Prostate gland (tissue), 2 donors: ENCODE measurements around the gene CETP. TPM values are rescaled to one million over a fixed set of nuclear protein-coding genes. Genes with fewer than 3 reads are reported as not detected.

Experiments used
- DNase-seq: peaks from one replicate; pipeline ENCODE4 v3.0.0-alpha.2; 2019; ENCODE audit warnings: low spot score
- H3K27ac ChIP-seq, 2 donors: fragments of 200-600 bp; sonication (generic); 2 replicates each; pipeline ENCODE4 v1.5.1; 2017 to 2019
- H3K27me3 ChIP-seq: fragments of 200-600 bp; sonication (generic); replicated peaks from 2 replicates; pipeline ENCODE4 v1.5.1; 2019; ENCODE audit not compliant: insufficient read depth
- H3K36me3 ChIP-seq, 2 donors: fragments of 200-600 bp; sonication (generic); 1 replicate in 1 of 2; 2 replicates in 1 of 2; pipeline versions ENCODE4 v1.5.1 to v1.8.1; 2017 to 2019
- H3K4me1 ChIP-seq: fragments of 200-600 bp; sonication (generic); replicated peaks from 2 replicates; pipeline ENCODE4 v1.5.1; 2019
- H3K4me3 ChIP-seq, 2 donors: fragments of 200-600 bp; sonication (generic); 2 replicates each; pipeline ENCODE4 v1.5.1; 2017 to 2019
- H3K9me3 ChIP-seq: fragments of 200-600 bp; sonication (generic); 2 replicates; pipeline ENCODE4 v1.5.1; 2017
- CTCF ChIP-seq, 4 experiments: fragments of 200-600 bp in 2 of 4; fragments of 450-650 bp in 2 of 4; sonication (generic) in 2 of 4; IDR thresholded peaks; 1 replicate in 3 of 4; 2 replicates in 1 of 4; pipeline ENCODE4 v1.5.1; 2016 to 2019; ENCODE audit warnings: antibody characterized with exemption in 4 of 4, mild to moderate bottlenecking in 2 of 4, moderate library complexity in 2 of 4
- POLR2A ChIP-seq: fragments of 450-650 bp; IDR thresholded peaks from one replicate; pipeline ENCODE4 v1.6.1; 2016; ENCODE audit warnings: antibody characterized with exemption, mild to moderate bottlenecking
- POLR2AphosphoS5 ChIP-seq: sonication (generic); formaldehyde crosslinking; IDR thresholded peaks from one replicate; pipeline ENCODE4 v1.6.1; 2017; ENCODE audit warnings: antibody characterized with exemption
- WGBS: methylation state at CpG from one replicate; pipeline ENCODE4 v1.1.5; 2018; 5-methylcytosine and 5-hydroxymethylcytosine counted together
- intact Hi-C: fragments of 100-400 bp; cut with DNase I; formaldehyde crosslinking; loops from one replicate; pipeline ENCODE4 v1.14.2; 2022
- total RNA-seq, 2 donors: library from RNA; depleted of rRNA; stranded (reverse); fragments of >200 nt; gene quantifications; one replicate each; pipeline ENCODE4 v1.1.0, GENCODE V29; 2016

CETP gene
- total RNA-seq, 2 donors from 2014 or later: 0.40 TPM; not detected in 1

GRCh38 chr16:56916571-56917403 lies 45.0 kb upstream of the CETP start:
- Histone ChIP-seq H3K4me1 (peaks cover 59% of the 10 kb centered on the region), H3K27ac (peak overlapping the region; percentile 94 to 95), H3K36me3 (no peaks in the 10 kb centered on the region), H3K27me3 (no peaks in the 10 kb centered on the region), H3K4me3 (no peak overlapping the region), H3K9me3 (no peaks in the 10 kb centered on the region)
- TF ChIP-seq POLR2A (no peak), CTCF (IDR thresholded peaks at IDR 0.05) (peak in 1 of 4 experiments; percentile 2), POLR2AphosphoS5 (peak; percentile 84)
- 17% methylated on average over 5 of the region's 5 CpGs for WGBS
- intact Hi-C loops: loop anchor here (10.0 kb wide), 1 partner anchor 58 kb away; no protein-coding TSS in a partner anchor
- DNase-seq: peak; percentile 63

- intact Hi-C loops: loop anchor here (10.0 kb wide), 1 partner anchor 56 kb away; no protein-coding TSS in a partner anchor
- no peak for DNase-seq
- no peak overlapping the region for H3K4me3 ChIP-seq
- H3K27ac ChIP-seq: peak overlapping the region; percentile 94 to 95
- H3K4me1 ChIP-seq: peaks cover 44% of the 10 kb centered on the region
- H3K27me3 ChIP-seq: no peaks in the 10 kb centered on the region
- 91% methylated on average over 12 of the region's 12 CpGs for WGBS
- TF ChIP-seq POLR2A (no peak), POLR2AphosphoS5 (no peak), CTCF (IDR thresholded peaks at IDR 0.05) (no peak)
- H3K36me3 ChIP-seq: no peaks in the 10 kb centered on the region
- H3K9me3 ChIP-seq: no peaks in the 10 kb centered on the region
These were observed 43.2 kb upstream of the CETP start for GRCh38 chr16:56918467-56919012.

DNA sequence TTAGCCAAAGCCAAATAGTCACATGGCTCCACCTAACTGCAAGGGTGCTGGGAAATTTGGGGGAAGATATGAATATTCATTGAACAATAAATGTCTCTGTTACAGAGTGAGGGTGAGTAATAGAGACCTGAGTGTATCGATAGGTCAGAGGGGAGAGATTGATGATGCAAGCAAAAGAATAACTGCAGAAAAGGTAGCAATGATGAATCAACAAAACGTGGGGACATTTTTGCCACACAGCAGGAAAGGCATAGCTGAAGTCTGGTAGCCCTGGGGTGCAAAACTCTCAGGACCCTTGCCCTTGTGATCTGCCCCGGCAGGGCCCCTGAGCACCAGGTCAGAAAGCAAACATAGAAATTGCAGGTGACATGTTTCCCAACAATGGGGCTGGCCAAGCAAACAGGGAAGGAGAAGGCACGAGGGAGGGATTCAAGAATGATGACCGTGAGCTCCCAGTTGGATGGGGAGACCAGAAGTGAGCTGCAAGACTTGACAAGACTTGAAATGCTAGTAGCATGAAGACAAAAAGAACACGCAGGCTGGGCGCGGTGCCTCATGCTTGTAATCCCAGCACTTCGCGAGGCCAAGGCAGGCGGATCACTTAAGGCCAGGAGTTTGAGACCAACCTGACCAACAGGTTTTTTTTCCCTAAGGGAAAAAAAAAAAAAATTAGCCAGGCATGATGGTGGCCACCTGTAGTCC lies 42.5 kb upstream of the CETP start:
- Histone ChIP-seq H3K36me3 (no peaks in the 10 kb centered on the region), H3K27me3 (no peaks in the 10 kb centered on the region), H3K4me1 (peaks cover 39% of the 10 kb centered on the region), H3K4me3 (no peak overlapping the region), H3K27ac (peak overlapping the region; percentile 94 to 95), H3K9me3 (no peaks in the 10 kb centered on the region)
- WGBS: 48% methylated on average over 11 of the region's 11 CpGs
- intact Hi-C loops: loop anchor here (10.0 kb wide), 1 partner anchor 56 kb away; no protein-coding TSS in a partner anchor
- peak; percentile 91 for DNase-seq
- TF ChIP-seq POLR2AphosphoS5 (peak; percentile 87), CTCF (IDR thresholded peaks at IDR 0.05) (peak in 1 of 4 experiments; percentile 6), POLR2A (no peak)

GRCh38 chr16:56921571-56921970 lies 40.2 kb upstream of the CETP start:
- WGBS: 69% methylated on average over 4 of the region's 4 CpGs
- H3K27ac ChIP-seq: peak overlapping the region; percentile 30 to 94
- no peak for TF ChIP-seq POLR2A
- TF ChIP-seq CTCF (IDR thresholded peaks at IDR 0.05): no peak
- no peak for TF ChIP-seq POLR2AphosphoS5

More at GRCh38 chr16:56921571-56921970, 40.2 kb upstream of the CETP start:
- H3K4me3 ChIP-seq: no peak overlapping the region
- no peaks in the 10 kb centered on the region for H3K9me3 ChIP-seq
- no peak for DNase-seq
- intact Hi-C loops: no loop called here
- peaks cover 18% of the 10 kb centered on the region for H3K4me1 ChIP-seq
- H3K36me3 ChIP-seq: no peaks in the 10 kb centered on the region
- H3K27me3 ChIP-seq: no peaks in the 10 kb centered on the region
